PC-9 (cell line): ENCODE results near the gene SCAF1.
"Not testable (repeated sequence)": the region's sequence is repeated elsewhere in the genome, so short reads cannot be mapped to it uniquely, and the experiment has no call there.

Experiments used
- EZH2 ChIP-seq: fragments of 200-600 bp; sonication (generic); IDR thresholded peaks from 2 replicates; pipeline ENCODE4 v1.8.0; 2017; ENCODE audit warnings: antibody characterized with exemption, low read depth
- TF ChIP-seq, protein P1 (sequence below): fragments of 200-600 bp; sonication (generic); conservative IDR thresholded peaks from 2 replicates; pipeline ENCODE4 v1.6.1; 2017; ENCODE audit warnings: mixed run types, antibody characterized with exemption, mild to moderate bottlenecking, moderate library complexity

DNA sequence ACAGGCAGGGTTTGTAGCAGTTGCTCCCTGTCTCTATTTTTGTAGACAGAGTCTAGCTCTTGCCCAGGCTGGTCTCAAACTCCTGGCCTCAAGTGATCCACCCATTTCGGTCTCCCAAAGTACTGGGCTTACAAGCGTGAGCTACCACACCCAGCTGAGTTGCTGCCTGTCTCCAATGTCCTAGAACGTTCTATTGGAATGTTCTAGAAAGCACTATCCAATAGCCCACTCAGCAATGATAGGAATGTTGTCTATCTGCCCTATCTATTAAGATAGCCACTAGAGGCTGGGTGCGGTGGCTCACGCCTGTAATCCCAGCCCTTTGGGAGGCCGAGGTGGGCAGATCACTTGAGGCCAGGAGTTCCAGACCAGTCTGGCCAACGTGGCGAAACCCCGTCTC lies 8.7 kb upstream of the SCAF1 start:
- TF ChIP-seq EZH2: not testable (repeated sequence)
- TF ChIP-seq, protein P1, sequence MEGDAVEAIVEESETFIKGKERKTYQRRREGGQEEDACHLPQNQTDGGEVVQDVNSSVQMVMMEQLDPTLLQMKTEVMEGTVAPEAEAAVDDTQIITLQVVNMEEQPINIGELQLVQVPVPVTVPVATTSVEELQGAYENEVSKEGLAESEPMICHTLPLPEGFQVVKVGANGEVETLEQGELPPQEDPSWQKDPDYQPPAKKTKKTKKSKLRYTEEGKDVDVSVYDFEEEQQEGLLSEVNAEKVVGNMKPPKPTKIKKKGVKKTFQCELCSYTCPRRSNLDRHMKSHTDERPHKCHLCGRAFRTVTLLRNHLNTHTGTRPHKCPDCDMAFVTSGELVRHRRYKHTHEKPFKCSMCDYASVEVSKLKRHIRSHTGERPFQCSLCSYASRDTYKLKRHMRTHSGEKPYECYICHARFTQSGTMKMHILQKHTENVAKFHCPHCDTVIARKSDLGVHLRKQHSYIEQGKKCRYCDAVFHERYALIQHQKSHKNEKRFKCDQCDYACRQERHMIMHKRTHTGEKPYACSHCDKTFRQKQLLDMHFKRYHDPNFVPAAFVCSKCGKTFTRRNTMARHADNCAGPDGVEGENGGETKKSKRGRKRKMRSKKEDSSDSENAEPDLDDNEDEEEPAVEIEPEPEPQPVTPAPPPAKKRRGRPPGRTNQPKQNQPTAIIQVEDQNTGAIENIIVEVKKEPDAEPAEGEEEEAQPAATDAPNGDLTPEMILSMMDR: not testable (repeated sequence)
